Esophagus squamous epithelium (tissue), 4 donors: ENCODE data around the gene EPN3. TPM values are rescaled to one million over a fixed set of nuclear protein-coding genes. Genes with fewer than 3 reads are reported as not detected.

ENCODE experiments used
- total RNA-seq, 4 donors: library from RNA; depleted of rRNA; stranded (reverse); fragments of >200 nt; gene quantifications; one replicate each; pipeline ENCODE4 v1.1.0, GENCODE V29; 2016

Gene EPN3
- total RNA-seq, 4 donors from 2014 or later: 24.5 to 111 (median 51.8) TPM

Other genes with a start within 250 kb of the EPN3 start
- 10 to 100 TPM; 10.0 to 17.5 (median 13.5) TPM for gene XYLT2, start 186.6 kb upstream of the EPN3 start, total RNA-seq
- 10 to 100 TPM; 58.0 to 77.7 (median 74.5) TPM for gene MRPL27, start 159.6 kb upstream of the EPN3 start, total RNA-seq
- 1 to 10 TPM in 2 of 4 donors, under 1 TPM in 2; 0.57 to 2.7 (median 1.1) TPM for gene EME1, start 159.5 kb upstream of the EPN3 start, total RNA-seq
- 100 to 1,000 TPM in 1 of 4 donors, 10 to 100 TPM in 3; 63.4 to 136 (median 77.9) TPM for gene LRRC59, start 135.2 kb upstream of the EPN3 start, total RNA-seq
- gene ACSF2, start 106.5 kb upstream of the EPN3 start, total RNA-seq: 10 to 100 TPM in 3 of 4 donors, 1 to 10 TPM in 1; 7.0 to 26.3 (median 19.0) TPM
- gene CHAD, start 63.9 kb upstream of the EPN3 start, total RNA-seq: under 1 TPM in 2 of 4 donors, not detected in 2; 0.19 to 0.80 TPM
- 10 to 100 TPM in 3 of 4 donors, 1 to 10 TPM in 1; 9.1 to 19.3 (median 14.2) TPM for gene RSAD1, start 53.9 kb upstream of the EPN3 start, total RNA-seq
- gene MYCBPAP, start 24.3 kb upstream of the EPN3 start, total RNA-seq: under 1 TPM in 1 of 4 donors, not detected in 3; 0.38 TPM
- gene SPATA20, start 14.4 kb downstream of the EPN3 start, total RNA-seq: 10 to 100 TPM; 34.1 to 67.3 (median 38.1) TPM
- under 1 TPM in 3 of 4 donors, not detected in 1; 0.11 to 0.38 (median 0.13) TPM for gene CACNA1G, start 28.0 kb downstream of the EPN3 start, total RNA-seq
- 10 to 100 TPM; 19.6 to 93.7 (median 34.1) TPM for gene ABCC3, start 102.1 kb downstream of the EPN3 start, total RNA-seq
- gene ANKRD40, start 175.2 kb downstream of the EPN3 start, total RNA-seq: 10 to 100 TPM; 10.7 to 34.9 (median 17.9) TPM
- gene LUC7L3, start 186.9 kb downstream of the EPN3 start, total RNA-seq: 10 to 100 TPM; 18.0 to 95.2 (median 31.5) TPM
- not detected for gene ANKRD40CL, start 234.8 kb downstream of the EPN3 start, total RNA-seq